Measurements from ENCODE around the gene NPIPB8.
"Not testable (repeated sequence)": the region's sequence is repeated elsewhere in the genome, so short reads cannot be mapped to it uniquely, and the experiment has no call there.

The NPIPB8 gene

GRCh38 chr16:28637765-28638164 lies at the start of gene NPIPB8:
TSS of gene NPIPB8 (plus strand) at chr16:28638065. CDS start at chr16:28638361, 296 bp downstream.
- in situ Hi-C loops (cut with MboI; ENCODE audit: low sequenced_read_pairs): not testable (repeated sequence)

GRCh38 chr16:28589069-28589468 lies 48.8 kb upstream of the NPIPB8 start:
- in situ Hi-C loops (cut with MboI; ENCODE audit: low sequenced_read_pairs): no loop called here

- in situ Hi-C loops (cut with MboI; ENCODE audit: low sequenced_read_pairs): no loop called here
Observed at GRCh38 chr16:28589930-28590329, 47.9 kb upstream of the NPIPB8 start.

GRCh38 chr16:28590384-28591340 lies 47.2 kb upstream of the NPIPB8 start:
- in situ Hi-C loops (cut with MboI; ENCODE audit: low sequenced_read_pairs): no loop called here

- in situ Hi-C loops (cut with MboI; ENCODE audit: low sequenced_read_pairs): no loop called here
Observed at GRCh38 chr16:28591355-28591754, 46.5 kb upstream of the NPIPB8 start.

GRCh38 chr16:28592511-28592910 lies 45.4 kb upstream of the NPIPB8 start:
- in situ Hi-C loops (cut with MboI; ENCODE audit: low sequenced_read_pairs): no loop called here

GRCh38 chr16:28592979-28593553 lies 44.8 kb upstream of the NPIPB8 start:
- in situ Hi-C loops (cut with MboI; ENCODE audit: low sequenced_read_pairs): no loop called here

- in situ Hi-C loops (cut with MboI; ENCODE audit: low sequenced_read_pairs): not testable (repeated sequence)
Observed at GRCh38 chr16:28595451-28595850, 42.4 kb upstream of the NPIPB8 start.

GRCh38 chr16:28596115-28596630 lies 41.7 kb upstream of the NPIPB8 start:
- in situ Hi-C loops (cut with MboI; ENCODE audit: low sequenced_read_pairs): no loop called here

GRCh38 chr16:28596840-28597691 lies 40.8 kb upstream of the NPIPB8 start, which contains the start of gene SULT1A2:
TSS of gene SULT1A2 (minus strand) at chr16:28597050. CDS start at chr16:28595930, 1,120 bp downstream.
- in situ Hi-C loops (cut with MboI; ENCODE audit: low sequenced_read_pairs): no loop called here

GRCh38 chr16:28597692-28598261 lies 40.1 kb upstream of the NPIPB8 start:
- in situ Hi-C loops (cut with MboI; ENCODE audit: low sequenced_read_pairs): no loop called here

- in situ Hi-C loops (cut with MboI; ENCODE audit: low sequenced_read_pairs): not testable (repeated sequence)
Observed at GRCh38 chr16:28599377-28600285, 38.2 kb upstream of the NPIPB8 start.

GRCh38 chr16:28600965-28601364 lies 36.9 kb upstream of the NPIPB8 start:
- in situ Hi-C loops (cut with MboI; ENCODE audit: low sequenced_read_pairs): not testable (repeated sequence)

GRCh38 chr16:28601589-28601988 lies 36.3 kb upstream of the NPIPB8 start:
- in situ Hi-C loops (cut with MboI; ENCODE audit: low sequenced_read_pairs): not testable (repeated sequence)

GRCh38 chr16:28602062-28602461 lies 35.8 kb upstream of the NPIPB8 start:
- in situ Hi-C loops (cut with MboI; ENCODE audit: low sequenced_read_pairs): not testable (repeated sequence)

GRCh38 chr16:28602529-28602928 lies 35.3 kb upstream of the NPIPB8 start:
- in situ Hi-C loops (cut with MboI; ENCODE audit: low sequenced_read_pairs): no loop called here

GRCh38 chr16:28603381-28604185 lies 34.3 kb upstream of the NPIPB8 start:
- in situ Hi-C loops (cut with MboI; ENCODE audit: low sequenced_read_pairs): no loop called here

- in situ Hi-C loops (cut with MboI; ENCODE audit: low sequenced_read_pairs): no loop called here
Observed at GRCh38 chr16:28604186-28604565, 33.7 kb upstream of the NPIPB8 start.
